K562 (cell line): ENCODE data around the gene ABCC1.

Source experiments
- ARNT ChIP-seq, 2 experiments: fragments of 450-650 bp; IDR thresholded peaks; 2 replicates each; pipeline ENCODE4 v1.6.1; 2016; ENCODE audit warnings: mild to moderate bottlenecking in 1 of 2
- CBX5 ChIP-seq: IDR thresholded peaks from 2 replicates; pipeline ENCODE4 v1.6.1; 2014; ENCODE audit warnings: low read depth, borderline replicate concordance
- CREM ChIP-seq: IDR thresholded peaks from 2 replicates; pipeline ENCODE4 v1.6.1; 2014; ENCODE audit warnings: antibody characterized with exemption, low read depth
- EZH2 ChIP-seq: IDR thresholded peaks from 2 replicates; pipeline ENCODE4 v1.6.1; 2012; ENCODE audit warnings: low read depth, mild to moderate bottlenecking, inconsistent platforms, low read length, borderline replicate concordance
- HDAC6 ChIP-seq: IDR thresholded peaks from 2 replicates; pipeline ENCODE4 v1.6.1; 2012; ENCODE audit warnings: low read depth, mild to moderate bottlenecking, control low read depth, inconsistent platforms, low read length, moderate library complexity
- NFXL1 ChIP-seq: fragments of 450-650 bp; formaldehyde crosslinking; IDR thresholded peaks from 2 replicates; pipeline ENCODE4 v1.4.0; 2021; ENCODE audit warnings: mild to moderate bottlenecking
- SRF ChIP-seq, 2 experiments: fragments of 250-450, 450-650 bp in 1 of 2; sonication (Bioruptor Pico) in 1 of 2; sonication (generic) in 1 of 2; formaldehyde crosslinking; IDR thresholded peaks; 2 replicates each; pipeline versions ENCODE4 v1.5.0 to v1.5.1; 2020 to 2022; ENCODE audit warnings: mild to moderate bottlenecking in 1 of 2, missing genetic modification reagents in 1 of 2
- TAL1 ChIP-seq: fragments of 450-650 bp; IDR thresholded peaks from 2 replicates; pipeline ENCODE4 v1.6.1; 2016; ENCODE audit warnings: mild to moderate bottlenecking
- ZFP30 ChIP-seq: fragments of 250-450 bp; sonication (Bioruptor Pico); IDR thresholded peaks from 2 replicates; pipeline ENCODE4 v1.8.0; 2022; ENCODE audit warnings: moderate library complexity, mild to moderate bottlenecking, inconsistent platforms, borderline replicate concordance
- TF ChIP-seq, protein P1 (sequence below): fragments of 250-450 bp; sonication (Bioruptor Pico); IDR thresholded peaks from 2 replicates; pipeline ENCODE4 v1.5.0; 2020; ENCODE audit warnings: mild to moderate bottlenecking, borderline replicate concordance
- TF ChIP-seq, protein P2 (sequence below), 3 experiments: IDR thresholded peaks in 2 of 3; conservative IDR thresholded peaks in 1 of 3; 2 replicates each; pipeline ENCODE4 v1.5.1; 2011 to 2012; ENCODE audit warnings: low read length in 3 of 3, mild to moderate bottlenecking in 3 of 3, control low read depth in 2 of 3, improper control_type of control experiment in 1 of 3, inconsistent platforms in 1 of 3, low read depth in 1 of 3, mixed read lengths in 1 of 3, moderate library complexity in 1 of 3; ENCODE audit not compliant: insufficient read depth in 2 of 3

DNA sequence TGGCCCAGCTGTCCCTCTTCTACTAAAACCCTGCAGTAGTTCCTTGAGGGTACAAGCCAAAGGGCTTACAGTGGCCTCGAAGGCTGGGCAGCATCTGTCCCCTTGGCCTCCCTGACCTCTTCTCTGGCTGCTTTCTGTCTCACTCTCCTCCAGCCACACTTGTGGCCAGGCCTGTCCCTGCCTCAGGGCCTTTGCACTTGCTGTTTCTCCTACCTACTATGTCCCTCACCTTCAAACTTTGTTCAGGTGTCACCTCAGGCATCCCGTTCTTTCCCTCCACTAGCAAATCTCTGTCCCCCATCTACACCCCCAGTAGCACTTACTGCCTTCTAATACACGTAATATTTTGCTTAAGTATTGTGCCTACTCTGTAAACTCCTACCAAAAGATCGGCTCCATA lies 6.0 kb downstream of the ABCC1 start:
- TF ChIP-seq ARNT (IDR thresholded peaks at IDR 0.05) = no peak
- TF ChIP-seq SRF (CRISPR knock-in tag; IDR thresholded peaks at IDR 0.05) = no peak
- TF ChIP-seq NFXL1 (CRISPR knock-in tag) = no peak
- TF ChIP-seq, protein P1, sequence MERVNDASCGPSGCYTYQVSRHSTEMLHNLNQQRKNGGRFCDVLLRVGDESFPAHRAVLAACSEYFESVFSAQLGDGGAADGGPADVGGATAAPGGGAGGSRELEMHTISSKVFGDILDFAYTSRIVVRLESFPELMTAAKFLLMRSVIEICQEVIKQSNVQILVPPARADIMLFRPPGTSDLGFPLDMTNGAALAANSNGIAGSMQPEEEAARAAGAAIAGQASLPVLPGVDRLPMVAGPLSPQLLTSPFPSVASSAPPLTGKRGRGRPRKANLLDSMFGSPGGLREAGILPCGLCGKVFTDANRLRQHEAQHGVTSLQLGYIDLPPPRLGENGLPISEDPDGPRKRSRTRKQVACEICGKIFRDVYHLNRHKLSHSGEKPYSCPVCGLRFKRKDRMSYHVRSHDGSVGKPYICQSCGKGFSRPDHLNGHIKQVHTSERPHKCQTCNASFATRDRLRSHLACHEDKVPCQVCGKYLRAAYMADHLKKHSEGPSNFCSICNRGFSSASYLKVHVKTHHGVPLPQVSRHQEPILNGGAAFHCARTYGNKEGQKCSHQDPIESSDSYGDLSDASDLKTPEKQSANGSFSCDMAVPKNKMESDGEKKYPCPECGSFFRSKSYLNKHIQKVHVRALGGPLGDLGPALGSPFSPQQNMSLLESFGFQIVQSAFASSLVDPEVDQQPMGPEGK (CRISPR knock-in tag) = no peak
- TF ChIP-seq, protein P2, sequence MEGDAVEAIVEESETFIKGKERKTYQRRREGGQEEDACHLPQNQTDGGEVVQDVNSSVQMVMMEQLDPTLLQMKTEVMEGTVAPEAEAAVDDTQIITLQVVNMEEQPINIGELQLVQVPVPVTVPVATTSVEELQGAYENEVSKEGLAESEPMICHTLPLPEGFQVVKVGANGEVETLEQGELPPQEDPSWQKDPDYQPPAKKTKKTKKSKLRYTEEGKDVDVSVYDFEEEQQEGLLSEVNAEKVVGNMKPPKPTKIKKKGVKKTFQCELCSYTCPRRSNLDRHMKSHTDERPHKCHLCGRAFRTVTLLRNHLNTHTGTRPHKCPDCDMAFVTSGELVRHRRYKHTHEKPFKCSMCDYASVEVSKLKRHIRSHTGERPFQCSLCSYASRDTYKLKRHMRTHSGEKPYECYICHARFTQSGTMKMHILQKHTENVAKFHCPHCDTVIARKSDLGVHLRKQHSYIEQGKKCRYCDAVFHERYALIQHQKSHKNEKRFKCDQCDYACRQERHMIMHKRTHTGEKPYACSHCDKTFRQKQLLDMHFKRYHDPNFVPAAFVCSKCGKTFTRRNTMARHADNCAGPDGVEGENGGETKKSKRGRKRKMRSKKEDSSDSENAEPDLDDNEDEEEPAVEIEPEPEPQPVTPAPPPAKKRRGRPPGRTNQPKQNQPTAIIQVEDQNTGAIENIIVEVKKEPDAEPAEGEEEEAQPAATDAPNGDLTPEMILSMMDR (IDR thresholded peaks at IDR 0.05 in 2 of 3, conservative IDR thresholded peaks at IDR 0.05 in 1 of 3; ENCODE audit: insufficient read depth in 2 of 3, low read depth in 1 of 3, low read length in 3 of 3) = no peak
- TF ChIP-seq HDAC6 = no peak
- TF ChIP-seq CREM = no peak
- TF ChIP-seq TAL1 = no peak
- no peak for TF ChIP-seq ZFP30 (CRISPR knock-in tag)
- no peak for TF ChIP-seq CBX5
- no peak for TF ChIP-seq EZH2
